ENCODE results near the gene CAND1.

The CAND1 gene

GRCh38 chr12:67348683-67349082 is 79.5 kb downstream of the CAND1 start:
- DNase-seq = no peak

DNA sequence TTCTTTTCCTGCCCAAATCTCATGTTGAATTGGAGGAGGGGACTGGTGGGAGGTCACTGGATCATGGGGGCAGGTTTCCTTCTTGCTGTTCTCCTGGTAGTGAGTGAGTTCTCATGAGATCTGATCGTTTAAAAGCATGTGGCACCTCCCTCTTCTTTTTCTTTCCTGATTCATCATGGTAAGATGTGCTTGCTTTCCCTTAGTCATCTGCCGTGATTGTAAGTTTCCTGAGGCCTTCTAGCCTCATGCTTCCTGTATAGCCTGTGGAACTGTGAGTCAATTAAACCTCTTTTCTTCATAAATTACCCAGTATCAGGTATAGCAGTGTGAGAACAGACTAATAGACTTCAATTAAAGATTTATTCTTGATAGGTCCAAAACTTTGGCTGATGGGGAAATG is 83.5 kb downstream of the CAND1 start:
- DNase-seq = no peak

DNA sequence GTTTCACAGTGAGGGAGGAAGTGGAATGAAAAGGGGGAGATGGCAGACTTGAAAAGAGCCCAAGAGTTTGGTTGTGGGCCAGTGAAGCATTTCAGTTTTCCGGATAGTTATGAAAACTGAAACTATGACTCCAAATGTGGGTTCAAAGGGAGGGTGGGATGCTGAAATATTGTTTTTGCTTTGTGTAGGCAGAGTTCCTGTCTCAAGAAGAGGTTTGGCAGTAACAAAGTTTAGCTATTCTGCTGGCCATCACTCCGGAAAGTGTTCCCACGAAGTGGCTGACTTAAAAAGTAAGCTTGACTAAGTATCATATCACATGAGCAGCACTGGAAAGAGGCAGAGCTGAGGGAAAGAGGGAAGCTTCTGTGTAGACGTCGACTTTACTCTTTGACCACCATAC is 85.2 kb downstream of the CAND1 start:
- peak; percentile 69 for DNase-seq

GRCh38 chr12:67354966-67355365 is 85.8 kb downstream of the CAND1 start:
- DNase-seq = no peak

DNA sequence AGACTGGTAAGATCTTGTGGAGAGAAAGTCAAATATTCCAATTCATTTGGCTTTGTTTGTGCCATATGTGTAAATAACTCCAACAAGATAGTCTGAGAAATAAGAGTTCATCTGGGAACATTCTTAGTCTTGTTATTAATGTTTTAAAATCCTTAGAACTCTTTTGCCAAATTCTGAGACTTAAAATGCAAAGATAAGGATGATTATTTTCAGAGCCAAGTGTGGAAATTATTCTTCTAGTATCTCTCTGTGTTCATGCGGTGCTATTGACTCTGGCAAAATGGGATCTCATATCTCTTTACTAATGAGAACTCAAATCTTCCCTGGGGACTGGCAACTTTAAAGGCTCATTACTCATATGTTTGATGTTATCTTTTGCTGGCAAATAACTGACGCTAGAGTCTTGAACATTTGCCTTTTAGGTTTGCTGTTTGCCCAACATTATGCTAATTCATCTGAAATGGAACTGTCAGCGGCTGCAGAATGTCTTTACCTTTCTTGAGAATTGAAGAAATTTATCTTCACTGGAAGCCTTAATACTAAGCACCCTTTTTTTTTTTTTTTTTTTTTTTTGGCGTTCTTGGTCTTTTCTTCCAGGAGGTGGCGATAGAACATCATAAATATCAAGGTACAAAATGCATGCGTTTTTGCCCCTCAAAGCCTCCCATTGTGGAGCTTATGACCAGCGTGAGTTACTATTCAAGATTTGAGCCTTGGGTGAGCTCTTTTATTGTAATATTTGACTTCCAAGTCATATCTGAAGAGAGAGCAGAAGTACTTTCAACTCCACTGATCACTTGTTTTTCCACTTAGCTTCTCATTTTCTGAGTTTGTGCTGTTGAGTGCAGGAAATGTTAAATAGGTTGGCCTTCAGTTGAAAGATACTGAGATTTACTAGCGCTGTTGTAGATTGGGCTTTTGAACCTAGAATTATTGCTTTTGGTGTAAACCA is 86.5 kb downstream of the CAND1 start:
- DNase-seq = peak; percentile 43

GRCh38 chr12:67356380-67356774 is 87.2 kb downstream of the CAND1 start:
- DNase-seq = no peak

DNA sequence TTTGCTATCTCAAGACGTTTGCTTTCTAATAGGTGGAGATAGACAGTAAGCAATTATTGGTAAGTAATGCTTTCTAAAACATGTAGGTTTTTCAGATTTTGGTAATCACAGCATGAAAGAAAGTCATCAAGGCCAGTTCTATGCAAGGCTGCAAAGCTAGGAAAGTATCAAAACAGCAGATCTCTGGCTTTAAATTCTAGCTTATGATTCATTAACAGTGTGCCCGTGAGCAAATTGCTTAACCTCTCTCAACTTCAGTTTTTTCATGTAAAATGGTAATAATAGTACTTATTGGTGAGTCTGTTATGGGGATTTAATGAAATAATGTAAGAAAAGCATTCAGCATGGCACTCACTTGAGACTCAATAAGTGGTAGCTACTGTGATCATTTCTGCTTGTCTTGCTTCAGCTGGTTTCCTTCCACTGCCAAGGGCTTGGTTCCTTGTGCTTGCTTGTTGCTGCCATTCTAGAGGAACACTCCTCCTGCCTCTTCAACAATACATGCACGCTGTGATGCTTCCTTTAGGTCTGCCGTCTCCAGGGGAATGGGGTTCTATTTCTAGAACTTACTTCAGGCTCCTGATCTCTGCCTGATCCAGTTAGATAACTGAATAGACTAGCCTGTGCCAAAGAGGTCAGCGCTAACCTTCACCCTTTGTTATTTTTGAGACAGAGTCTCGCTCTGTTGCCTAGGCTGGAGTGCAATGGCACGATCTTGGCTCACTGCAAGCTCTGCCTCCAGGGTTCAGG is 88.4 kb downstream of the CAND1 start:
- peak; percentile 39 for DNase-seq

- peak; percentile 55 for DNase-seq
Observed at GRCh38 chr12:67358781-67359338, 89.7 kb downstream of the CAND1 start.

DNA sequence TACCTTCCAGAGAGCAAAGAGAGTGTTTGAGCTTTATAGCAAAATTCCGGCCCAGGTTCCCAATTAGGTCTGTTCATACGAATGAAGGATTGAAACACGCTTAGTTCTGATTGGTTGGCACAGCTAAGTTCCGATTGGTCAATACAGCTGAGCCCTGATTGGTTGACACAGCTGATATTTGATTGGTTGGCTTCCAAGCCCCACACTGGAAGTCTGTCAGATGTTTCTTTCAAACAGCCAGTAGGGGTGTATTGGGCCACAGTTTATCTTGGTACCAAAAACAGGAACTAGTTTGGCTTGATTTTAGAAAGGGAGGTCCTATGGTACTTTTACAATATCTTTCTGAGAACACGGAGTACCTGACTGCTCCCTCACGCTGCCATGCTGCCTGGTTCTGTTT is 93.4 kb downstream of the CAND1 start:
- DNase-seq = no peak

- DNase-seq = no peak
Observed at GRCh38 chr12:67364228-67364627, 95.1 kb downstream of the CAND1 start.

DNA sequence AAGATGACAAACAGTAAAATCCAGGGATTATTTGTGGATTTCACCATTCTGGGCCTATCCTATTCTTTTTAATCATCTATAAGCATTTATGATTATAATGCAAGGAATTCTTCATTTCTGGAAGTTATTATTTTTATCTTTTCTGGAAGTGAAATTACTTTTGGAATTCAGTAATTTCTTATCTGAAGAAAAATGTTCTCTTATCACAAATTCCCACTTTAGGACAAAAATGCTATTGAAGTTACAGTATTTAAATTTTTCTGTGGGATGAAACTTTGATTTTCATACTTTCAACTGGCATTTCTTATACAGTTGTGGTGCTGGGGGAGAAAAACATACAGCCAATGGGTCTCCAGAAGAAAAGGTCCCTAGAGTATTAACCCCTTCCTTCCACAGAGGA is 96.0 kb downstream of the CAND1 start:
- DNase-seq = no peak

DNA sequence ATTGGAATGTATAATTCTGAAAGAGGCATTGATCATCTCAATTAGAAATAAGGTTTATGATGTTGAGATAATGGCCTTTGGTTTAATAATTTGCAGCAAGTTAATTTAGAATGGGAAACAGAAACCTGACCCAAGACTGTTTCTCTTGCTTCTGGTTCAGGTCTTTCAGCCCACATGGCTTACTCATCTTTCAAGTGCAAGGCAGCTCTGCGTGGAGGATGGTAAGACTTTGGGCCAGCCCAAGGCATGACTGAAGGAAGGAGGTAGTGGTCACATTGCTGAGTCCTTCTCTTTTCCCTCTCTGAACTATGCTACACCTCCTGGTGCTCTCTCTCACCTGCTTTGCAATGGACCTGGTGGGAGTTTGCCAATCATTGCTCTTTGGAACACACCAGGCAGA is 98.7 kb downstream of the CAND1 start:
- DNase-seq = peak; percentile 28

Measured in inflammatory macrophage treated with lipopolysaccharide for 4 hours (primary cell).